ENCODE results near the gene MIPEP.
"Not testable (repeated sequence)": the region's sequence is repeated elsewhere in the genome, so short reads cannot be mapped to it uniquely, and the experiment has no call there.

Gene MIPEP

DNA sequence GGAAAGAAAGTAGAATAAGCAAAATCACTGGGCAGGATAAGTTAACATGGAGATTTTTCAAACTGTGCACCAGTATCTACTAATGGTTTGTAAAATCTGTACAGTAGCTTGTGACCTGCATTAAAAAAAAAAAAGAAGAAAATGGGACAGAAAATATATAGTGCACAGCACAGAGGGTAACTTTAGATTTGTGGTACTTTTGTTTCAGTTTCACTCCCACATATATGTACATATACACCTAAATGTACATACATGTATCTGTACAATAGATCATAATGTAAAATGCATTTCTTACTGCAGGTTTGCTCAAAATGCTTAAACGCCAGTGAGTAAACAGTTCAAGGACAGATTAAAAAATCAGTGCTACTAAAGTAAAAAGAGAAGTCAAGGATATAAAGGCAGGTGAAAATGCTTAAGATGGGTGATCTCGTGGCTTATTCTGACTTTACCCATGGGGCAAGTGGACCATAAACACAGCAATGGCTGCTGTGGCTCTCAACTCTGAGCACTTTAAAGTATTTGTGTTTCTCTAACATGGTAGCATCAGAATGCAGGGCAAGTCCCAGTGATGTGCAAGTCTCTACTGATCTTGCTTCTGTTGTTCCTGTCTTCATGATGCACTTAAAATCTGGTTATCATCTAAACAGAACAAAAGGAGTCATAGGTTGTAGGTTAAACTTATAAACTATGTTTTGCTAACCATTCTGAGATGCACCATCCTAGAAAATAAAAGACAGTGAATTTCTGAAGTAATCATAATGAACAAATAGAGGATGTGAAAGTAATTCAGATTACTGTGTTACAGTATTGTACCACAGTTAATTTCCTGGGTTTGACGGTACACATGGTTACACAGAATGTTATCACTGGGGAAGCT is 112.3 kb downstream of the MIPEP start:
- no peak for DNase-seq (ENCODE audit: low read depth in 2 of 2)

DNA sequence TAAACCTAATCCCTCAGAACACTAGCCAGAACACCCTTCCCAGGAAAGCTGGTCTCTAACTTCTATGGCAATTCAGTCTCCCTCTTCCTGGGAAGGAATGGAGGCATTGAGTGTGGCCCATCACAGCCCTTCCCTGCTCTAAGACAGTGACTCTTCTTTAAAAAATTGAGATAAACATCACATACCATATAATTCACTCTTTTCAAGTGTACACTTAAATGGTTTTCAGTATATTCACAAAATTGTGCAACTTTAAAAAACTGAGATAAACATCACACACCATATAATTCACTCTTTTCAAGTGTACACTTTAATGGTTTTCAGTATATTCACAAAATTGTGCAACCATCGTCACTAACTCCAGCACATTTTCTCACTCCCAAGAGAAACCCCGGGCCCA is 116.5 kb downstream of the MIPEP start:
- no peak for DNase-seq (ENCODE audit: low read depth in 2 of 2)

DNA sequence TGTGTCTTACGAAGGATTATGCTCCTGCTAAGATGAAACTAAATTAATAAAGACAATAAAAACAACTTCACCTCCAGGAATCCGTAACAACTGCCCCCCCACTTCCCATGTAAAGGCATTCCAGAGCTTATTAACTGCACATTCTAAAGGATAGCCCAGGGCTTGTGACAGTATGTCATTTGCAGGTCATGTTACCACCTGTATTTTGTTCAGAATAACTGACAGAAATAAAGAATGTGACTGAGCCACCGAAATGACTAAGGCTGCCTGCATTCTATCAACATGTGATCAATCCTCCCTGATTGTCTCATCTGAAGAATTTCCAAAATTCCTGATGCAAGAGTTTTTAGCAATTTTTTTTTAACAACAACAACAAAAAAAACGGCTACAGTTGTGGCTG is 117.2 kb downstream of the MIPEP start:
- DNase-seq (ENCODE audit: low read depth in 2 of 2): no peak

DNA sequence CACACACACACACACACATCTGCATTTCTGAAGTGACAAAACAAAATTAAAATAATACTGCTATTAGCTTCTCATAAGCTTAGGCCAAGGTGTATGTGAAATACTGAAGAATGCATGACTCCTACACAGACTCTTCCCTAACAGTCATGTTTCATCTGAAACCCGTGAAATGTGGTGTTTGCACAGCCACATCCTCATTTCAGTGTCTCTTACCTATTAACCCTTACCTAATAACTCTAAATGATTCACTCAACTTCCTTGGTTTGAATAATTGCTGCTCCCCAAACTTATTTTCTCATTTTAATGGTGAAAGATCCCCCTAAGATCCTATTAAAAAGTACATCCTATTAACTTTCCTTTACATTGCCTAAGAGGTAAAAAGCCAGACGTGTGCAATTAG is 117.6 kb downstream of the MIPEP start:
- no peak for DNase-seq (ENCODE audit: low read depth in 2 of 2)

DNA sequence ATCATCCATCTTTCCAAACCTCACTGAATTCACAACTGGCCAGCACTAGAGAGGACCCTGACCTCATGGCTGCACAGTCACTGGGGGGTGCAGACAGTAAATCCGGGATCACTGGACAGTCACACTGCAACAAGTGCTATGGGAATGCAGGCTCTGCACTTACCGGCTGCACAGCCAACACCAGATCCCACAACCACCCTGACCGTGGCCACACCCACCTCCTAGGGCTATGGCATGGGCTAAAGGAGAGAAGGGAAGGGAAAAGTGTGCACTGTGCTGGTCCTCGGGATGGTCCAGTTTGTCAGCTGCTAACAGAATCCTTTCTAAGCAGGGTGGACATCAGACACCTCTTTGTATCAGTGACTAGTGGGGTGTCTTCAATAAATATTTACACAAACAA is 118.2 kb downstream of the MIPEP start:
- DNase-seq (ENCODE audit: low read depth in 2 of 2): no peak

DNA sequence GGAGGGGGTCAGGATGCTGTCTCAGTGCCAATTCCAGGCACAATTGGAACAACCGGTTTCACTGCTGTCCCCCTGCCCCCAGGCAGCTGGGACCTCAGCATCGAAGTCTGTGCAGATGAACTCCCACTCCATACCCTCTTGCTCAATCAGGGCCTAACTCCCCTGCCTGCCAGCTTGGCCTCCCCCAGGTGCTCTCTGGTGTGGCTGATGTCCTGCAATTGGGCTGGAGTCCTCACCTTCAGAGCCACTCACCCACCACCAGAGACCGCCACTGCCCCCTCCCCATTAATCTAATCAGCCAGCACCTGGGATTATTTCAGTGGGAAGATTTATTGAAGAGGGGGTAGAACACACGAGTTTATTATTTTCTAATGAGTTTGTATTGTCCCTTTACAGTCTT is 118.8 kb downstream of the MIPEP start:
- DNase-seq (ENCODE audit: low read depth in 2 of 2): no peak

DNA sequence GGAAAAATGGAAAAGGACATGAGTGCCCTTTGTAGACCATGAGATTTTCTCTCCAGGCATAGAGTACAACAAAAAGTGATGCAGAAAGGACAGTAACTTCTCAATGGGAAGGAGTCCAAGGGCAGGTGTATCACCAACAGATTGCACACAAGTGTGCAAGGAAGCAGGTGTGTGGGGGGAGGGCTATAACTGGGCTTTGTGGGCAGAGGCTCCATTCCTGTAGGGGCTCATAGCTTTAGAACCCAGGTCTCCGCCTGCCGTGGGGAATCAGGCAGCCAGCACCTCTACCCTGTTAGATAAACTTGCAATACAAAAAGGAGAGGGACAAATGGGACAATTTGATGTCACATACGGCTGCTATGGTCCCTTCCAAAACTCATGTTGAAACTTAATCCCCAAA is 119.8 kb downstream of the MIPEP start:
- DNase-seq (ENCODE audit: low read depth in 2 of 2): no peak

DNA sequence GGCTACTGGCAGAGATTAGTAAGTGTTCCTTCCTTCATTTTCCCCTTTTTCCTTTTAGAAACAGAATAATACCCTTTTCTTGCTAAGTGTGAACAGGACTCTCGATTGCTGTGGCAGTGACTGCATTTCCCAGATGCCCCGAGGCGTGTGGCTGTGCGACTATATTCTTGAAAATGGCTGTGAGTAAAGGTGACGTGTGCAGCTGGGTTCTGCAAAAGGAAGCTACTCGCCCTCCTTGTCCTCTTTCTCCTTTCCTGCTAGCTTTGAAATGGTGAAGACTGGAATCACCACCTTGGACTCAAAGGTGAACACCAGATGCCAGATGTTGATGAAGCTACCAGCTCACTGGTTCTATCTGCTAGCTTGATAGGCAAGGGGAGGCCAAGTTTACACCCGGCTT is 121.4 kb downstream of the MIPEP start:
- DNase-seq (ENCODE audit: low read depth in 2 of 2): no peak

DNA sequence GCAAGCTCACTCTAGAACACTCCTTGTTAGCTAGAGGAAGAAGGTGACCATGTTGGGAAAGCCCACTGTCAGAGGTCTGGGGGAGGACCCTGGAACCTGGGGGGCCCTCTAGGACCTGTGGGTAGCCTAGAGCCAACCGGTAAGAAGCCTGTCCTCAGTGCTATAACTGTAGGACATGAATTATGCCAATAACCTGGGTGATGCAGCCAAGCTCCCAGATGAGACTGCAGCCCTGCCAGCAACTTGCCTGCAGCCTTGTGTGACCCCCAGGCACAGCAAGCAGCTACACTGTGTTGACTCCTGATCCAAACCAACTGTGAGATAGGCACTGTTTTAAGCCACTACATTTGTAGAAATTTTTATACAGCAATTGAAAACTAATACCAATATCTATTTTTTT is 122.3 kb downstream of the MIPEP start:
- no peak for DNase-seq (ENCODE audit: low read depth in 2 of 2)

DNA sequence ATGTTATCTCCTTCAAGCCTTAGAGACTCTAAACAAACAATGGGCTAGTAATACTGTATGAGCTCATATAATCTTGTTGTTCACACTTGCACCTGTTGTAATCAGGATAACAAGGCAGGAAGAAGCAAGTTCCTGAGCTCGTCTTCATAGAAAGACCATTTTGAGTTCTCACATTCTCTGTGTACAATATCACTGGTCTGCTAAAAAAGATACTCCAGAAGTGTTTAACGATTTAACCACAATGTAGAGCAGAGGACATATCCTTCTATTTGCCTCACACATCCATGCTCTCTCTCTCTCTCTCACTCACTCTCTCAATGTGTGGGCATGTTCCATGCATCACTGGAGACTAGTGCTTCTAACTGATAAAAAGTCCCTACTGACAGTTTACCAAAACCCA is 122.9 kb downstream of the MIPEP start:
- DNase-seq (ENCODE audit: low read depth in 2 of 2): no peak

DNA sequence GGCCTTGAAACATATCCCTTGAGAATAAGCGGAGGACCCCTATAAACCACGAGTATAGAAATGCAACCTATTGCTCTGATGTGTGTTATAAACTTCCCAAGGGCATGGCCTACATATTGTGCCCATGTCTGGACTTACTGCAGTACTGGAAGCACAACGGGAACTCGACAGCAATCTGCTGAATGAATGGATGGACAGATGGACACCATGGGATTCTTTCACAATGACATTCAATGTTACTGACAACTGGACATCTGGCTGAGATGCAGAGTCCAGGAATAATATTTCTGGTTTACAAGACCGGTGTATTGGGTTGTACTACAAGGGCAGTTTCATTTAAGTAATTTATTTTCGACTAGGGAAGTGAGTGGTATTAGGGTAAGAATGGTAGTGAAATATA is 123.7 kb downstream of the MIPEP start:
- DNase-seq (ENCODE audit: low read depth in 2 of 2): no peak

DNA sequence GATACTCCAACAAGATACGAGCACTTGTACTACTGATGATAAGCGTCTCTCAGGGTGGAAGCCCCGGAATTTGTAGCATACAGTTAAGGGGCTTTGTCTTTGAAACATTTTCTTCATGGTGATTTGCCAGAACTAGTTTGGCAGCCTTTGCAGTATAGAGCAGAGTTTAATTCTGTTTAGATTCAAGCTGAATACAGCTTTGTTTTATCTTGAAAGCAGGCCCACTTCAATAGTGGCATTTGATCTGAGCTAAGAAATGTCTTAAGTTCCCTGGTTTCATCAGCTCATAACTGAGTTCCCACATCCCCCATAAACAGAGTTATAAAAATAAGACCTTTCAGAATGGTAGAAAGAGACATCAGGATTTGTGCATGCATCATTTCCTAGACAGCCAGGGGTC is 125.9 kb downstream of the MIPEP start:
- DNase-seq (ENCODE audit: low read depth in 2 of 2): no peak

DNA sequence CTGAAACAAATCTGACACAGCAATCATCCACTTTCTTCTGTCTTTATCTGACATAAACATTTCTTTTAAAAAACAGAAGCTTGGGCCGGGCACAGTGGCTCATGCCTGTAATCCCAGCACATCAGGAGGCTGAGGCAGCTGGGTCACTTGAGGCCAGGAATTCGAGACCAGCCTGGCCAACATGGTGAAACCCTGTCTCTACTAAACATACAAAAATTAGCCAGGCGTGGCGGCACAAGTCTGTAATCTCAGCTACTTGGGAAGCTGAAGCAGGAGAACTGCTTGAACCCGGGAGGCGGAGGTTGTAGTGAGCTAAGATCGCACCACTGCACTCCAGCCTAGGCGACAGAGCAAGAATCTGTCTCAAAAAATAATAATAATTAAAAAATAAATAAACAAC is 127.4 kb downstream of the MIPEP start:
- not testable (repeated sequence) for DNase-seq (ENCODE audit: low read depth in 2 of 2)

DNA sequence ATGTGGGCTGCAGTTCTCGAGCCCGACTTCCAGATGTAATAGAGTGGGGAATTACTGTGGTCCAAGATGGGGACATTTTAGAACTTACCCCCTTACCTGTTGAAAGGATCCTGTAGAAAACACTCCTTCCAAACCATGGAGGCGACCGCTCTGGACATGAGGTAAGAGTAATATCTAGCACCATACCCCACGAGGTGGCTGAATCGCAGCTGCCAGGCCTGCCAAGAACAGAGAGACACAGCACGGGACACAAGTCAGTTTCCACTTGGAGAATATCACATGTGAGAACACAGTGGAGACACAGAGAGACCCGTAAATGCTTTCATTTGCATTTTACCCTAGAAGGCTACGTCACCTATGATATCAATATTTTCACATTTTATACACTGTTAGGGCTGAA is 129.2 kb downstream of the MIPEP start:
- DNase-seq (ENCODE audit: low read depth in 2 of 2): no peak

DNA sequence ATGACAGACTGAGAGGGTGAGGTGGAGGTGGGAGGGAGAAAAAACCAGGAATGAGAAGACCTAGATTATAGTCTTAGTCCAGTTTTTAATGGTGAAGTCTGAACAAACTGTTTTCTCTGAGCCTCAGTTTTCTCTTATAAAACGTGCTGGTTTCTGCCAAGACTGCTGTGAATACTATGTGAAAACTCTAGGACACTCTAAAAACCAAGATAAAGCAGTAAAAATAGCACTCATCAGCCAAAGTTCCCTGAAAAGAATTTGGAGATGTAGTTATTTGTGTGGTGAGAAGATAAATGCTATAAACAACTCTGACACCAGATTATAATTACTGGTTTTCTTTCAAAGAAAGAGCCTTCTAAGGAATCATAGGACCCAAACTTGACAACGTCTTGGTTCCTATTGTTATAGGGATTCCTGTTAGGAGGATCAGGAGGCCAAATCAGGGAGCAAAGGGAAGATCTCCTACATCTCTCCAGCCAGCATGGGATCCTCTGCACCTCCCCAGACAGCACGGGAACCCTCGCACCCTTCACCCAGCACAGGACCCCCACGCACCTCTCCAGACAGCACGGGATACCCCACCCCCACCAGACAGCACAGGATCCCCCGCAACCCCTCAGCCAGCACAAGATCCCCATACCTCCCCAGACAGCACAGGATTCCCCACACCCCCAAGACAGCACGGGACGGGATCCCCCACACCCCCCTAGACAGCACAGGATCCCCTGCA is 130.2 kb downstream of the MIPEP start:
- DNase-seq (ENCODE audit: low read depth in 2 of 2): no peak

DNA sequence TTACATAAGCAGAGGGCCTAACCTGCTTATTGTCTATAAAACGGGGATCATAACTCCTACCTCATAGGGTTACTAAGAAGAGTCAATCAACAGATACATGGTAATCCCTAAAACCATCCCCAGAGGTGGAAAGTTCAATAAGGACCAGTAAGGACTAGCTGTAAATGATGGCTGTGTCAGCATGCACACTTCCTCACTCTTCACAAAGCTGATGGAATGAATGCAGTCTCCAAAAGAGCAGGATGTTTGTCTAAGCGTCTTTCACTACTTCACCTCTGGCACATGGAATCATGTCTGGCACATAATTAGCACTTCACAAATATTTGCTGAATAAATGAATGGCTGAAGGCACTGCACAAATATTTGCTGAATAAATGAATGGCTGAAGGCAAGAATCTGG is 134.2 kb downstream of the MIPEP start:
- no peak for DNase-seq (ENCODE audit: low read depth in 2 of 2)

DNA sequence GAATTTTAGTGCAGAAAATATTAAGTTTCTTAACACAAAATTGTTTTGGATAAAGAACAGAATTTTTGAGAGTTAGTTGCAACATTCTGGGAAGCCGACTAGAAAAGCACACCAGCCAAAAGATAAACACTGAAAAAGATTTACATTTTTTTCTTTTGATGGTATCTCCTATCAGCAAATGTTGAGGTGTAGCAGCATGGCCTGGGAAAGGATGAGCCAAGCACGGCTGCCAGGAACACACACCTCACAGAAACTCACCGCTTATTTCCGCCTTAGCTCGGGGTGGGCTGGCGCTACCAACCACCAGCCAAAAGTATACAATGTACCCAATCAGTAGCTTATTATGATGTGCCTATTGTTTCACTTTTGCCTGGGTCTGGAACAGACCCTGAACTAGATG is 134.7 kb downstream of the MIPEP start:
- no peak for DNase-seq (ENCODE audit: low read depth in 2 of 2)

DNA sequence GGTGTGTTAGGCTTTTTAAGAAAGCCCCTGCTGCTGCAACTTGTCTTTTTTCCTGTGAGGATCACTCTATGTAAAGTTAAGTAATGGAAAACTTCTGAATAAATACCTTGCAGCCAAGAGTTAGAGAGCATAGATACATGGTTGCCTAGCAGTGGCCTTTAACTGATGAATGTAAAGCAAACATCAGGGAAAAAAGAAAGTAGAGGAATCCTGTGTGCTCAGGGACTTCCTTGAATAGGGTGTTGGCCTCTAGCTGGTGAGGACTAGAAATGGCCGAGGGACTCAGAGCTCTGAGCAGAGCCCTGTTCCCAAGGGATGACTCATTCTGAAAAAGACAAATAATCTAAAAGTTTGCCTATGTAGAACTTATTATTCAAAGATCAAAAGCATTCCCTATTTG is 135.7 kb downstream of the MIPEP start:
- DNase-seq (ENCODE audit: low read depth in 2 of 2): no peak

DNA sequence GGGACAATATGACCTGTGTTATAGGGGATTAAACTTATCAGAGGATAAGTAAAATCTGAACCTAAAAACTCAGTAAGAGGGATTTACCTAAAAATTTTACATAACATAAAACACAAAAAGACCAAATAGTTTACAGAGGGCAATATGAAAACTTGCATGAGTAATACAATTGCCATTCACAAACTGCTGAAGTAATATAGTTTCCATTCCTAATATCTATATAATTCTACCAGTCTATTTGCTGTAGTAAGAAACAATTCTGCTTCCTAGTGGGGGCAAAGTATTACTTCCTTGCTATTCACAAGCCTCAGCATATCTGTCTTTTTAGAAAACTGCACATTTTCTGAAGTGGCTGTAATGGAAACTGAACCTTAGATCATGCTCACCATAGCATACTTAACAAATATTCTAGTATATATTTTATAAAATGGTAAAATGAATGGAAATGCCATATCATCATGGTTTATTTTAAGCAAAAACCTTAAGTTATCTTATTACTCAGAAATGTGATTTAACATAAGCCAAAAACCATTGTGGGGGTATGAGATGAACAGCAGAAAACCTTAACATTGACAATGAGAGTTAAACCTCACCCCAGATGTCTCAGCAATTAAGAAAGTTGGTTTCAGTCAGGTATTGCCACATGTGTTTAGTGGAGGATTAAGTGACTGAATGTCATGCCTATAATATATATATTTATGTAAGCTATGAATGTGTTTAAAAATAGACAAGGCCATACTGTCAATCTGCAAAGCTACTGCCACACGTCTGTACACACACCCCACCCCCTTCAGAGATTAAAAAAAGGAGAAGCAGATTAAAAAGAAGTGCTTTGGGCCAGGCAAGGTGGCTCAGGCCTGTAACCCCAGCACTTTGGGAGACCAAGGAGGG is 136.8 kb downstream of the MIPEP start:
- no peak for DNase-seq (ENCODE audit: low read depth in 2 of 2)

DNA sequence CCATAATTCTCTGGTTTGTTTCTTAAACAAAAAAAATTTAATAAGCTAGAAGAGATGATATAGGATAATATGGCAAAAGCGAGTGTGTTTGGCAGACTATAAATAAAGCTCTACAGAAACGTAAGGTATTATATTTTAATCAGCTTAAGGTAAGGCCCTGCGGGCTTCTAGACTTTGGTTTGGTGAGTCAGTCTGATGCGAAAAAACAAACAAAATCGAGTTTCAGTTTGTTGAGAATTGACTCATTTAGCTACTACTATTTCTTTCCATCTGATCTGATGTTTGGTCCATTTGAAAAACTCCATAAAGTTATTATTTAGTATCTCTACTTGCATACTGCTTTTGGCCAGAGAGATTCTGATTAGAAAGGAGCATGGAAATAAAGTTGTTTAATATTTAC is 138.0 kb downstream of the MIPEP start:
- no peak for DNase-seq (ENCODE audit: low read depth in 2 of 2)

DNA sequence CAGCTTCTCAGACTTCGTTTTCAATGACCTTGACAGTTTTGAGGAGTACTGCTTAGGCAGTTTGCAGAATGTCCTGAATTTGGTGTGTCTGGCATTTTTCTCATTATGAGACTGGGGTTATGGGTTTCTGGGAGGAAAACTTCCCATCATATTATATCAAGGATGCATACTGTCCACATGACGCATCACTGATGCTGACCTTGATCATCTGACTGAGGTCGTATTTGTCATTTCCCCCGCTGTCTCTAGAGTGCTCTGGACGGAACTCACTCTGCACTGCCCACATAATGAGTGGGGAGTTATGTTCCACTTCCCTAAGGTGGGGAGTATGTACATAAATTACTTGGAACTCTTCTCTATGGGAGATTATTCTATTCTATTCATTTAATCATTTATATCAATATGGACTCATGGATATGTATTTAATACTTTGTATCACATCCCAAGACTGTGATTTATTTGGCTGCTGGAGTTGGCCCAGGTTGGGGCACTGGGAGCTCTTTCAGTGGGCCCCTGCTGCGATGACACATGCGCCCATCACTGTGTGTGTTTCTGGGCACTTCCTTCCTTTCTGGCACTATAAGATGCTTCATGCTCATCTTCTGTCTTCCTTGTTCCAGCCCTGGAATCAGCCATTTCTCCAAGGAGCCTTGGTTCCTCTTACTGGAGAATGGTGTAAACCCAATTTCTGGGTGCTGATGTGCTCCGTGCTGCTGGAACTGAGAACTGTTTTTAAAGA is 138.6 kb downstream of the MIPEP start:
- DNase-seq (ENCODE audit: low read depth in 2 of 2): no peak
